GM18909 (cell line): ENCODE data around the gene TLR5.

Experiments used
- ATAC-seq: cut with Tn5 transposase; IDR thresholded peaks from one replicate; pipeline ENCODE4 v1.9.1; 2021; ENCODE audit warnings: mild to moderate bottlenecking; ENCODE audit not compliant: unreplicated experiment, poor library complexity

Gene TLR5

GRCh38 chr1:223150443-223150842, 7.4 kb upstream of the TLR5 start:
- no peak for ATAC-seq

GRCh38 chr1:223147873-223148272, 4.8 kb upstream of the TLR5 start:
- no peak for ATAC-seq

GRCh38 chr1:223147409-223147808, 4.4 kb upstream of the TLR5 start:
- no peak for ATAC-seq

GRCh38 chr1:223146745-223147144, 3.7 kb upstream of the TLR5 start:
- no peak for ATAC-seq

- ATAC-seq, result no peak
Measured at GRCh38 chr1:223144914-223145313, 1.9 kb upstream of the TLR5 start.

GRCh38 chr1:223144431-223144830, 1.4 kb upstream of the TLR5 start:
- ATAC-seq, result no peak

GRCh38 chr1:223143537-223144248, 645 bp upstream of the TLR5 start:
- peak; percentile 71 for ATAC-seq

DNA sequence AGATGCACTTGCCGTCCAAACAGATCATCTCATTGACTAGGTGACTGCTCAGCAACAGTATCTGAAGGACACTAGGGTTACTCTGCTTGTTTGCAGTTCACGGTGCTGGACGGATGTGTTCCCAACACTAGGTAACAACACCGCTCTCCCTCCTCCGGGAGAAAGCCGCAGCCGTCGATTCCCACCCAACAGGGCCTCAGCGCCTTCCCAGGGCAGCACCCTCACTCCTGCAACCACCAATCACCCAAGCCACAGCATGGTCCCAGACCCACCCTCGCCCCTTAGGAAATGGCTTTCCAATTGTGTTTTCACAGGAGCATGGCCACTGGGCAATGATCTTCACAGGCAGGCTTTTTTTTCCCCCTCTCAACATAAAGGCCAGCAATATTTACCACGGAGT, 779 bp downstream of the TLR5 start:
- ATAC-seq, result no peak

- no peak for ATAC-seq
Measured at GRCh38 chr1:223140611-223141405, 2.2 kb downstream of the TLR5 start.

DNA sequence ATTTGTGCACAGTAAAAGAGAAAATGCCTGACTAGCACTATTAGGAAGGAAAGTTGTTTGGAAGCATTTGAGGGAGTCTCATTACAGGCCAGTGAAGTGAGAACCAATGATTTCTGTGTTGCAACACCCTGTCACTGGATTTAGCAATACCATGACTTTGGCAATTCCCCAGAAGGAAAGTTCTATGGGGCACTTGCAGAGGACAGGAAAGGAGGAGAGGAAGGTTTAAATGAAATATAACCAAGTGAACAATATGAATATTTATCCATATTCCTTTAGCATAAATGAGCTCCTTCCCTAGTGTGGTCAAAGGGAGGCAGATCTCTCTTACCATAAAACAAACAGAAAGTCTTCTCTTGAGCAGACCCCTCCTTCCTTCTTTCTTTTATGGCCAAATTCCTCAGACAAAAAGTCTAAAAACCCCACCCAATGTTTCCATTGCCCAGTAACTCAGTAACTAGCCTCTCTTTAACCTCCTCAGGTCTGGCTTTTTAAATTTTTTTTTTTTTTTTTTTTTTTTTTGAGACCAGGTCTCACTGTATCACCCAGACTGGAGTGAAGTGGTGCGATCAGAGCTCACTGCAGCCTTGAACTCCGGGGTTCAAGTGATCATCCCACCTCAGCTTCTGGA, 5.5 kb downstream of the TLR5 start:
- ATAC-seq, result no peak

DNA sequence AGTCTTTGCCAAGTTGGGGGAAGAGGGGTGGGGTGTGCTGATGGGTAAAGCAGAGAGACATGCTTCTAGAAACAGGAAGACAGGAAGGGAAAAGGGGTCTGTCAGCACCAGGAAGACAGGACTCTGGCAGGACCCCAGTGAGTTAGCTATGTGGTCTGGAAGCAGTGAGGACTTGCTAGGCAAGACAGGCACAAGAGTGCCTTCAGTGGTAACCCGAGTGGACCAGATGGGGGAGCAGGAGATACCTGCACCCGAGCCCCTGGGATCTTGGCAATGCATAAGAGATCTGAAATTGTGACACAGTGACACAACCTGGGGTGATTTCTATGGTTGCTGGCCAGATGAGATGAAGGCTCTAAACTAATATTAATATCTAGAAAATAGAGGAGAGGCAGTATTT, 7.0 kb downstream of the TLR5 start:
- no peak for ATAC-seq

GRCh38 chr1:223135176-223135942, 7.7 kb downstream of the TLR5 start:
- no peak for ATAC-seq

DNA sequence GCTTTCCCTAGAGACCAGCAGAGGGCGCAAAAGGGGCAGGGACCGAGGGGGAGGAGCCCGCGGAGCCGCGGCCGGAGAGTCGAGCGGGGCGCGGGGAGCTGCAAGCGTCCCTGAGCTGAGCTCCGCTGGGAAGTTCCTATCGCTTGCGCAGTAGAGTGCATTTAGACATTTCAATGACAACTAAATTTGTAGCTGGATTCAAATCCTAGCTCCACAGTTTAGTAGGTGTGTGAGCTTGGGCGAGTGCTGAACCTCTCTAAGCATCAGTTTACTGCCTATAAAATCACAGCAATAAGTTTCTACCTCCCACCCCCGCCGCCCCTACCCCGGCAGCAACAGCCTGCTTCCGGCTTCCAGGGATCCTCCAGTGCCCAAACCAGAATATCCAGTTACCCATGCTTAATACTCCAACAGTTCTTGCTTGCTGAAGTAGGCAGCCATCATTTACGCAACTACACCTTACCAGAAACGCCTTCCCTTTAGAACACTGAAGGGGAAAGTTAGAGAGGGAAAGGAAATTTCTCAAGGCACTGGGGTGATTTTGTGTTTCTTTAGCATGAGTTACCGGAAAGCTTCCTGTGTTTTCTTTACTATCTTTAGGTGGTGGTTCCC, 9.1 kb downstream of the TLR5 start:
- peak; percentile 84 for ATAC-seq

- peak; percentile 7 for ATAC-seq
Measured at GRCh38 chr1:223133306-223133823, 9.7 kb downstream of the TLR5 start.

DNA sequence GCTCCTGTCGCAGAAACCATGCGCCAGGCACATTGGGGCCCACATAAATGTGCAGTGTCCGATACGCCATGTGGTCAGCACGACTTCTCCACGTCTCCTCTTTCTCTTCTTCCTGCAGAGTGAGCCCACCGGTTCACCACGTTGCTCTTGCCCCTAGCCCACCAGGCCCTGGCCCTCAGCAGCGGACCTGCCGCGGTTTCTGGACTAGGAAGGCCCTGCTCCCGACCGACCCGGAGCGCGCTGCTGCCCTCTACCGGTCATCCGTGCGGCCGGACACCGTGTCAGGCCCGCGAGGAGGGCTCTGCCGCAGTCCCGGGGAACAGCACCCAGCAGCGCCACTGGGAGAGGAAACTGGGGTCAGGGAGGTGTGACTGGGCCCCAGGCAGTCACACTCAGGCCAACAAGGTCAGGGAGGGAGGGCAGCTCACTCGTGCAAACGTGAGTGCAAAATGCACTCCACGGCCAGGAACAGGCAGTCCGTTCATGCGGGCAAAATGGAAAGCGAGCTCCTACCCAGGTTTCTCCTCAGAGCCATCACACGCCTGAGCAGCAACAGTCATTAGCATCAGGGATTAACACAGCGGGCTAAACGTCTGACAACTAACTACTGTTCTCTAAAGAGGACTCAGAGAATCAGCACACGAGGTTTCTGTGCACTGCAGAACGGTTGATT, 13.7 kb downstream of the TLR5 start:
- ATAC-seq, result no peak

DNA sequence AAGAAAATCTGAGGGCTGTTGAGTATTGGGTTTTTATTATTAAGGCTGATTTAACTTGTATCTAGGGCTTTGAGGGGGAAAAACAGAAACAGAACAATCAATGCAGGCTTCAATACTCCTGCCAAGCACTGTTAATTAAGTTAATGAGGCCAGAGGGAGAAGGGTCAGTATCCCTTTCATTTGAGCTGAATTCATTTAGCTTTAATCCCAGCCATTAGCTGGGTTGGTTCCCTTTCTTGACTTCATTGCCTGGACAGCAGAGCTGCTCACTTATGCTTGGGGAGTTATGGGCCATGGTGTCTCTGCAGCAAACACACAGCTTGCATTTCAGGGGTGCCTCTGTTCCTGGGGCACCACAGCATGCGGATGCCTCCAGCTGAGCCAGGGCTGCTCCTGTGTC, 16.3 kb downstream of the TLR5 start:
- no peak for ATAC-seq

- no peak for ATAC-seq
Measured at GRCh38 chr1:223125766-223126165, 17.3 kb downstream of the TLR5 start.

DNA sequence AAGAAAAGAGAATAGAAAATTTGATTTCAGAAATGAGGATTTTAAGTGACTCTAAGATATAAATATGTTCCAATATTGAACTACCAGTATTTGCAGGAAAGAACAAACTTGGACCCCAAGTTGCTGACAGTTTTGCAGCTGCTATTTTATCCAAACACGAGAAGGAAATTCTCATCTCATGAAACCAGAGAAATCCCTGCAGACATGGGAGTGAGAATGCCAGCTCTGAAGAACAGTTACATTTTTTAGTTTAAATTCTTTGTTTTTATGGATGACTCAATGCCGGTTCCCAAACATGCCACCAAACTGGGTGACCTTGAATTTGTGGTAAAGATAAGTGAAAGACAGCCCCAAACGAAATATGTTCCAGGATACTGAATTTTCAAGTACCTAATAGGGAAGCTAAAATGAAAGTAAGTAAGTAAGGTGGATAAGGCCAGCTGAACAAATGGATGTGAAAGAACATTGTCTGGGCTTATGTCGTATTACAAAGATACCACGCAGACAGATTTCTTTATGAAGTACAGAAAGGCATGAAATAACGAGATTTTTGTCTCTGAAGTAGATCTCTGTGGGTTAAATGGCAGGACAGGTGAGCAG, 19.9 kb downstream of the TLR5 start:
- no peak for ATAC-seq

GRCh38 chr1:223118418-223118817, 24.6 kb downstream of the TLR5 start:
- ATAC-seq, result no peak
